HG03039 (cell line): ENCODE results near the gene HMX1.

Experiments used
- ATAC-seq: cut with Tn5 transposase; IDR thresholded peaks from one replicate; pipeline ENCODE4 v1.9.1; 2021; ENCODE audit warnings: mild to moderate bottlenecking, moderate library complexity; ENCODE audit not compliant: unreplicated experiment

The HMX1 gene

DNA sequence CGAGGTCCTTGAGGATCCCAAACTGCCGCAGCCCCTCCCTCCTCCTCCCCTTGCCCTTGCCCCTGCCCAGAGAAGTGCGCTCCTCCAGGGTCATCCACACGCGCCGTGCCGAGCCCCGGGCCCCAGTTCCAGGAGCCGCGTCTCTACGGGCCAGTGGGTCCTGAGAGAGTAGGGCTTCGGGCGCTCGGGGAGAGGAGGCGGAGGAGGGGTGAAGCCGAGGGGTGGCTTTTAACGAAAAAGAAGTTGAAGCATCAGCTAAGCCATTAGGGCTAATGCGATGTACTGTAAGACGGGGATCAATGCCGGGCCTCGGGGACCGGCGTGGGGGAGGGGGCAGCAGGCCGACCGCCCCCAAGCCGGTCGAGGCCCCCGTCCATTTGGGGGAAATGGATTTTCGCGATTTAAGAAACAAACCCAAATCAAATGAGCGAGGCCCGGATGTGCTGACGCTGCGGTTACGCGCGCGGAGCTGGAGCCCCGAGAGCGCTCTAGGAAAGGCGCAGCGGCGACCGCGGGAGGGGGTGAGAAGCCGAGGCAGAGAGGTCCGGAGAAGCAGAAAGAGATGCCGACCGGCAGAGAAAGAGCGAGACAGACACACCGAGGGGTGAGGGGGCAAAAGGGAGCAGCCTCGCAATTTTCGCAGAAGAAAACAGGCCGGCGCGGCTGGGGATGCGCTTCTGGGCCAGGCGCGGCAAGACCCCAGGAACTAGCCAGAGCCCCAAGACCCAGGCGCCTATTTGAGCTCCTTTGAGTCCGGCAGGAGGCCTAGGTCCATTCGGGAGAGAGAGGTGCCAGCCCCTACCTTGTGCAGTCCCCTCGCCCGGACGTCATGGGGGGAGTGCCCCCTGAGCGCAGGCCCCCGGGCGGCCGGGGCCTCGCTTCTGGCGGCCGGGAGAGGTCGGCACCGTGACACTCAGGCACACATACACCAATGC lies 13.6 kb downstream of the HMX1 start:
- no peak for ATAC-seq

DNA sequence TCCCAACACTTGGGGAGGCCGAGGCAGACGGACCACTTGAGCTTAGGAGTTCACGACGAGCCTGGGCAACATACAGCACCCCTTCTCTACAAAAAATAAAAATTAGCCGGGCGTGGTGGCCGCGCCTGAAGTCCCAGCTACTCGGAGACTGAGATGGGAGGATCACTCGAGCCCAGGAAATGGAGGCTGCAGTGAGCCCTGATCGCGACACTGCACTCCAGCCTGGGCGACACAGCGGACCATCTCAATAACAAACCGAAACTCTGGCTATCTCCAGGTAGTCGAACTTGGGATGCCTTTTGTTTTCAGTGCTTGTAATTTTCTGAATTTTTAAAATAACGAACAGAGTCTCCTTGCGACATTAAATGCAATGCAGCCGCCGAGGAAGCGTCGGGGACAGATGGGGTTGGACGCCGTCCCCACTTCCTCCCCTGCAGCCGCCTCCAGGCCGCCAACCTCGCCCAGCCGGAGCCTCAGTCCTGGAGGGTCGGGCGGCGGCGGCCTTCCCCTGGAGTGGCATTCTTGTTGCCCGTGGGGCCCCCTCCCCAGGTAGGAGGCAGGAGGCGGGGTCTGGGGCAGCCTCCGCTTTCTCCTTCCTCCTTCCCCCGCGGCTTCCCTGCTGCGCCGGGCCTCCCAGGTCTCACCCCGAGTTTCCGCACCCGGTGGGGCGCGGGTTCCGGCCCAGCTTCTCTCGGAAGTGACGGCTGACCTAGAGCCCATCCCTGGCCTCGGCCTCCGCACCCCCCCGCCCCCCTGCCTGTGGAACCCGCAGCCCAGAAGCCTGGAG lies 14.6 kb downstream of the HMX1 start:
- ATAC-seq: no peak

DNA sequence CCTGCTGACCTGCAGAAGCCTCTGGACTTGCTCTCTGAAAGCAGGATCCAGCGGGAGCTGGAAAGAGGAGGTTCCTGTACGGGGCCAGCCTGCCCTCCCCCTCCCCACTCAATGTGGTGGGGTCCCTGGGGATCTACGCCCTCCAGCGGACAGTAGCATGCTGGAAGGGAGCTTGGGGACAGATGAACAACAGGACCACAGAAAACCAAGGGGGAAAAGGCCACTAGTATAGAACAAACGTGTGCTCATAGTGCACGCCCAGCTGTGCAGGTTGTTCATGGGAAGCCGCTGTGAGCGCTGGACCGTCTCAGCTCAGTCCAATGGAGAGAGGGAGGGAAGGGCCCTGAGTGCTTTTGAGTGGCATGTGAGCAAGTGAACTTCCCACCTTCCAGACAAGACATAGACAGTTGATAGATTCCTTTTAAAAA lies 15.8 kb downstream of the HMX1 start:
- no peak for ATAC-seq

DNA sequence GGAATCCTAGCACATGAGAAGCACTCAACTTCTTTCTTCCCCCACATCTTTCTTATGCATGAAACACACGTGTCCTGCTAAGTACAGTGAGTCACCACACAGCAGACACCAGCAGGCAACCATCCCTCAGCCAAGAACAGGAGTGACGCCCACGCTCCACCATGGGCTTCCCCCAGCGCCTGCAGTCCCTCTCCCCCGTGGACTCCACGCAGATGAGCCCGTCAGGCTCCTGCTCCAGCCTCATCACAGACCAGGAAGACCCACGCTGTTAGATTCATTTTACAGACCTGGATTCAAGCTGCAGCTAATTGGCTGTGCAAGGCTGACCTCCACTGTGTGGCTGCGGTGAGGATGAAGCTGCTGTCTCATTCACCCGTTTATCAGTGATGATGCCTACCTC lies 16.7 kb downstream of the HMX1 start:
- ATAC-seq: no peak

DNA sequence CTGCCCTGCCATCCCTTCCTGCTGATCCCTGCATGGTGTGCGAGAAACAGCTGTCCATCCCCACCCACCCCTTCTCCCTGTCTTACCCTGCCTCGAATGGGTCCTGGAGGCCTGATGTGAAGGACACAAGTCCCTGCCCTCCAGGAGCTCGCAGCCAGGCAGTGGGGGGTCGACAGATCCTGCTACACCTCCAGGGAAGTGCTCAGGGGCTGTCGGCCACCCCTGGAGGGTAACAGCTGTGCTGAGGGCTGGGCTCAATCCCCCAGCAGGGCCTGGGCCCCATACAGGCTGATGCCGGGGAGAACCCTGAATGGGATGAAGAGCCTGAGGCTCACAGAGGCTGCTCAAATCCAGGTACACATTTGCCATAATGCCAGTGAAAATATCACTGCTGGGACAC lies 17.6 kb downstream of the HMX1 start:
- ATAC-seq: no peak

DNA sequence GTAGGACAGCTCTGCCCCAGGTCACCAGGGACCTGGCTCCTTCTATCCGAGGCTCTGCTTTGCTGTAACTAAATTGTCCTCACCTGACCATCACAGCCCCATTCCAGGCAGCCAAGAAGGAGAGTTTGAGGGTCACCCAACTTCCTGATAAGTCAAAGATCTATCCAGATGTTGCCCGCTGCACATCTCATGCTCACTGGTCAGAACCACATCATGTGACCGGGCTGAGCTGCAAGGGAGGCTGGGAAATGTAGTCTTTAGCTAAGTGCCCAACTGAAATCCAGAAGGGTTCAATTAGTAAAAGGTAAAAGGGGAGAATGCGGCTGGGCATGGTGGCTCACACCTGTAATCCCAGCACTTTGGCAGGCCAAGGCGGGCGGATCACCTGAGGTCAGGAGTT lies 18.4 kb downstream of the HMX1 start:
- ATAC-seq: no peak

DNA sequence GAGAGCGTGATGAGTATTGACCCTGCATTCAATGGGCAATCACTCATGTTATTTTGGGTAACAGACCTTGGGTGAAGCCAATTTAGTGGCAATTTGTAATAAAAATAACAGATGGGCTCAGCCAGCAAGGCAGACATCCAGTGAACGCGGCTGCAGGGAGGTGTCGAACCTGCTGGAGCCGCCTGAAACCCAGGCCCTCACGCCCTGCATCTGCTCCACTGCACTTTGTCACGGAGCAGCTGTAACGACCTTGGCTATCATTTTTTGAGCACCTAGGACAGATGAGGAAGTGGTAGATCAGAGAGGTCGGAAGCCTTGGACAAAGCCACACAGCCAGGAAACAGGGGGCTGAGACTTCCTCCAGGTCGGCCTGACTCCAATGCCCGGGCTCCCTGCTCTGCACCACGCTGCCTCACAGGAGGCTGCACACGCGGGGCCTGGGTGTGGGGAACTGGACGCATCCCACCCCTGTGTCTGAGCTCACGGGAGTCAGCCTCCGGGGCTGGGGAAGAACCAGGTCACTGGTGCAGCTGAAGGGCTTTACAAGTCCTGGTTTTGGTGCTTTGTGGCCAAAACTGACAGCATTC lies 19.4 kb downstream of the HMX1 start:
- ATAC-seq: no peak

DNA sequence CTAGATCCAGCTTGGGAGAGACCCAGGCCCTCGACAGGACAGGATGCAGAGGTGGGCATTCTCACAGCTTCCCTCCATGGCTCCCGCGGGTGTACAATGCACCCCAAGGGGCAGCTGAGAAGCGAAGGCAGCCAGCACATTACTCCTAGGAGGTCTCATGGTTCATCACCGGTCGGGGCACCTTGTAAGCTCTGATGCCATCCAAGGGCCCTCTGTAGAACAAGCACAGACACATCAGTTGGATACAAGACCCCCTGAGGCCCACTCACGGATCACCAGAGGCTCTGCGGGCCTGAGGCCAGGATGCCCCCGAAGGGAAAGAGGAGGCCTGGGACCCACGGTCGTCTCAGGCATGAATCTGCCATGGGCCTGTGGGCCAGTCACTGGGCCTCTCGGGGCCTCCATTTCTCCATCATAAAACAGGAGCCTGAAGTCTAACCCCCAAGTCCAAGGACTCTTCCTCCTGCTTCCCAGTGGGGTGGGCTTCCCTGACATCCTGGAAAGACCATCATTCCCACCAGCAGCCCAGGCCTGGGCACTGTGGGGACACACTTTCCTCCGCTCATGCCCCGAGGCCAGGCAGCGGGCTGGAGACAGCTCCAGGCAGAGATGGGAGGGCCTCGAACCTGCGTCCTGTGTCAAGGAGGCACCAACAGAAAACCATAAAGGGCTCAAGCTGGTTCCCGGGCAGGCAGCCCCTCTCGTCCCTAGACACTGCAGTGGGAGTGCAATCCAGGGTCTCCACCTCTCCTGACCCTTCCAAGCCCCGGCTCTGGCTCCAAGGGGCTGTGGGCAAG lies 20.1 kb downstream of the HMX1 start:
- ATAC-seq: no peak

DNA sequence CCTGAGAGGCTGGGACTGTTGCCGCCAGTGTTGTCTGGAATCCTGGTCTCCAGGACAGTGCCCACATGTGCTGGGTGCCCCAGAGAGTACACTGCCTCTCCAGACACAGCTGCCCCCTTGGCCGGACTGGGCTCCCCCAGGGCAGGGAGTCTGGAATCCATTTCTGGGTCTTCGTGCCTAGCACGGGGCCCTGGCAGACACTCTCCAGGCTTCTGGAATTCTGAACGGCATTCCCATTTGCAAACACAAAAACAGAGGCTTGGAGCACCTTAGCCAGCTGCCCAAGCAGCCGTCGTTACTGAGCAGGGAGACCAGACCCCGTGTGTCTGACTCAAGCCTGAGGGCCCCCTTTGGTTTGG lies 20.8 kb downstream of the HMX1 start:
- no peak for ATAC-seq

DNA sequence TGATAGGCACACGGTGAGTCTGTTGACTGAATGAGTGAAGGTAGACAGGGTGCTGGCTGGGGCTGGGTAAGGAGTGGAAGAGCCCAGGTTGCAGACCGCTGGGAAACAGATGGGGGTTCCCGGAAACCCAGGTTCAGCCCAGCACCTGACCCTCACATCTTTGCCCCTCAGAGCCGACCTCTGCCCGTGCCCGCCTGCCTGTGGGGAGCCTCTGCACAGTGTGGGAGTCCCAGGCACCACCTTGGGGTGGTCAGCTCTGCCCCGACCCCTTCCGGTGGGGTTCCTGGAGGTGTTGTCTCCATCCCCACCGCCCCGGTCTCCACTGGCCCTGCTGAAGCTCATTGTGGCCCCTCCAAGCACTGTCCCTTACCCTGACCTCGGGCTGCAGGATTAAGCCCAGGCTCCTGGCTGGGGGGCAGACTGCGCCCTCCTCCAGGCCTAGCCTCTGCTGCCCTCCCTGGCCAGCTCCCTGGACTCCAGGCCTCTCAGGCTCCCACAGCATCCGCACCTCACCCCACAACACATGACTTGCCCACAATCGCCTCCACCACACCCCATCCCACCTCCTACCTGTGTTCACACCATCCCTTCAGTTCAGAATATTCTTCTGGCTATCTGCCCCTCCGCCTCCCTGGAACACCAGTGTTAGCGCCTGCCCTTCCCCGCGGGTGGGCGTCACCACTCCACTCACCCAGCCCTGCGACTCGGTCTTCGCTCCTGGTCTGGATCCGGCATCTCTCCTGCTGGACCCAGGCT lies 21.4 kb downstream of the HMX1 start:
- ATAC-seq: no peak

DNA sequence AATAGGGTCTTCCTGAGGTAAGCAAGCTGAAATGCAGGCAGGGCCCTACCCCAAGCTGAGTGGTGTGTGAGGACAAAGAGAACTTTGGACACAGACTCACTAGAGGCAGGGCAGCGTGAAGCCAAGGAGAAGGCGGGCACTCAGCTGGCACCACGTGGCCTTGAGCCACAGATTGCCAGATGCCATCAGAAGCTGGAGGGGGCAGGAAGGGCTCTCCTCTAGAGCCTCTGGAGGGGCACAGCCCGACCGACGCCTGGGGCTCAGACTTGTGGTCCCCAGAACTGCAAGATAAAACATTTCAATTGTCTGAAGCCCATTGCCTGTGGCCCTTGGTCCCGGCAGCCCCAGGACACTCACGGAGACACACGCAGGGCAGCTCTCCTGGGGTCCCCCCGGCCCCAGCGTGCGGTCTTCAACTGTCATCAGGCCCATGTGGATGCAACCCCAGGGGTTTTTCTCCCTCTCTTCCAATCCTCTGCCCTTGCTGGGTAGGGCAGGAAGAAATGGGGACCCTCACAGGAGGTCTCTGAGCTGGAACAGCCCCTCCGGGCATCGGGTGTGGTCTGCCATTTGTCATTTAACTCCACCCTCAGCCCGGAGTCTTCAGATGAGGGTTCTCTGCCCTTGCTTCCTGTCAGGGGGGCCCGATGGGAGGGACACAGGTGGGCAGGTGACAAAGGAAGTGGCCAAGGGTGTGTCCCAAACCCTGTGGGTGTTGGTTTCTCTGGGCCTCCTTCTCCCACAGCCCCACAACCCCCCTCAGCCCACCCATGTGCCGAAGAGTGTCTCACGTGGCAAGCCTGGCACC lies 22.2 kb downstream of the HMX1 start:
- ATAC-seq: no peak

DNA sequence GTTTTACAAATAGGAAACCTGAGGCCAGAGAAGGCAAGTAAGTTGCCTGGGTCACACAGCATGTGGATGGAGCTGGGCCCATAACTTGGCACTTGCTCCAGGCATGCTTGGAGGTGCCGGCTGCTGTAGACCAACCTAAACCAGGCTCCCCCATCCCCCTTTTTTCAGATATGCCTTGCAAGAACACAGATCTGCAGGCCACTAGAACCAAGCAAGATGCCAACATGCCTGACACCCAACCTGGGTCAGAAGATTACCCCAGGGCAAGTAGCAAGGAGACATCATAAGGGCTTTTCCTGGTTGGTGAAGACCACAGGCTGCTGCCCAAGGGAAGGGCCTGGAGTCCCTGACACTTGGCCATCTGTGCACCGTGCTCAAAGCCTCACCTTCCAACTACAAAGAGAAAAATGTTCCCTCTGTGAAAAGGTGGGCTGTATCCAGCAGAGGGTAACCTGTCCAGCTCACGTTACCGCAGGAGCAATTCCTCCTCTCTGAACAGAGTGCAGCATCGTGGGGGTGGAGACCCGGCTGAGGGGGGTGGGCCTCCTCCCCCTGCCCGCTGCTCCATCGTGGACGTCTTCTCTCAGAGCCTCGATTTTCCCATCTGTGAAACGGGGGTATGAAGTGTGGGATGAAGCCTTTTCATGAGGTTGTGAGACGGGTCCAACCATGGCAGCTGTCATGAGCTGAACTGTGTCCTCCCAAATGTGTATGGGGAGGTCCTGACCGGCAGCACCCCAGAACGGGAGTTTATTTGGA lies 23.0 kb downstream of the HMX1 start:
- ATAC-seq: no peak

DNA sequence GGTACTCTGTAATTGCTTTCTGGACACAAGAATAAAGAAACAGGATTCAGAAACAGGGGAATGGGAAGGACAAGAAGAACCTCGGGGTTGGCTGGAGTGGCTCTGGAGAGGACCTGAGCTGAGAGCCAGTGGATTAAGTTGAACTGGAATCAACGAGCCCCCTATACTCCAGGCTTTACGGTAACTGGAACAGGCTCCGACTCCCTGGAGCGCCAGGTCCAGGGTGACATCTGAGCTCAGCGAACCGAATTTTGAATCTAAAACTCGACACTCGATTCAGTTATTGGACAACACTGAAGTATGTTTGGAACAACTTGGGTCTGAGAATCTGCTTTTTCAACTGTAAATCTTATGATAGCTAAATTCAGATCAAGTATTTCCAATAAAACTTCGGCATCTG lies 23.9 kb downstream of the HMX1 start:
- no peak for ATAC-seq

DNA sequence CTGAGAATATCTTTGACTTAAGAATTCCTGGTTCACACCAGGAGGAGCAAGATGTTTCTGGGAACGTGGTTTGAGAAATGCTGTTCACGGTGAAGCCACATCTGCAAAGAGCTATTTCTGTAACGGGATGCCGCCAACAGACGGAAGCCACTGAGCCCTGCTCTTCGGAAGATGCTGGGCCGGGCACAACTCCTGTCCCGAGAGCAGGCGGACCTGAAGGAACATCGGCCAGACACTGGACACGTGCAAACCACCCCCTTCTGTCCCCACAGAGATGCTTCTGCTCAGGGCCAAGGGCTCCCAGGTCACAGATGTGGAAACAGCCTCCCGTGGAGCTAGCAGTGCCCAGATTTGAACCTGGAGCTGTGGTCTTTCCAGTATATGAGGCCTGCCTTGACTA lies 24.3 kb downstream of the HMX1 start:
- no peak for ATAC-seq

DNA sequence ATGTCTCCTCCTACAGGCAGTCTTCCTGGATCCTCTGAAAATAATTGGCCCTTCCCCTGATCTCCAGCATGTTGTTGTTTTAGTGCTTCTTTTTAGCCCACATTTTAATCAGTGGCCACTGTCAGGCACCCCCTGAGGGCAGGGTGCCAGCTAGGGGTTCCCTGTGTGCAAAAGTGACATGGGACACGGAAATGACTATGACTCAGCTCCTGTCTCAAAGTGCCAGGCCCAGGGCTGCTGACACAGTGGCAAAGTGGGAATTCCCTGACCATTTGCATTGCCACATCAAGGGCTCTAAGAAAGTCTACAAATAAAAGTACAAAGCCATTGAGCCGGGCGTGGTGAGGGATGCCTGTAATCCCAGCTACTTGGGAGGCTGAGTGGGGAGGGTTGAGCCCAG lies 24.8 kb downstream of the HMX1 start:
- ATAC-seq: no peak

DNA sequence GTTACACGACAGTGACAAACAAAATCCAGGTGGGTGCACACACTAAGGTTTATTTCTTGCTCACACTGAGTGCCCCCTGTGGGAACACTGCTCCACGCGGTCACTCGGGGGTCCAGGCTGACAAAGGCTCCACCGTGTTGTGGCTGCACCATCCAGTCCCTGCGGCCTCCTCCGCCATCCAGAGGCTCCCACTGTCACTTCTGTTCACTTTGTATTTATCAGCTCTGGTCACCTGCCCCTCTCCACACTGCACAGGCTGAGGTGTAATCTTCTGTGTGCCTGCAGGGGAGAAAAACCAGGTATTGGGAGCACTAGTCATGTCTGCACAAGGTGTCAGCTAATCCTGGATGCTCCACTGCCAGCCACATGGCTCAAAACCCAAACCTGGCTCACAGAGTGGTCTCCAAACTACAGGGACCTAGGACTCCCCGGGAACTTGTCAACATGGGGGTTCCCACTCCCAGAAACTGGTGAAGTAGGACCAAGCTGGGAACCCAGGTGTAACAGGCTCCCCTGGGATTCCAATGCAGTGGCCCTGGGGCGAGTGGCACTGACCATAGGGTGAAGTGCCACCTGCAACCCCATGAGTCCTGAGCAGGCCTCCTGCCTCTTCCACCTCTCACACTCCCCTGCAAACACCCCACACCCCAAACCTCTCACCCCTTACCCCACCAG lies 25.5 kb downstream of the HMX1 start:
- ATAC-seq: no peak

DNA sequence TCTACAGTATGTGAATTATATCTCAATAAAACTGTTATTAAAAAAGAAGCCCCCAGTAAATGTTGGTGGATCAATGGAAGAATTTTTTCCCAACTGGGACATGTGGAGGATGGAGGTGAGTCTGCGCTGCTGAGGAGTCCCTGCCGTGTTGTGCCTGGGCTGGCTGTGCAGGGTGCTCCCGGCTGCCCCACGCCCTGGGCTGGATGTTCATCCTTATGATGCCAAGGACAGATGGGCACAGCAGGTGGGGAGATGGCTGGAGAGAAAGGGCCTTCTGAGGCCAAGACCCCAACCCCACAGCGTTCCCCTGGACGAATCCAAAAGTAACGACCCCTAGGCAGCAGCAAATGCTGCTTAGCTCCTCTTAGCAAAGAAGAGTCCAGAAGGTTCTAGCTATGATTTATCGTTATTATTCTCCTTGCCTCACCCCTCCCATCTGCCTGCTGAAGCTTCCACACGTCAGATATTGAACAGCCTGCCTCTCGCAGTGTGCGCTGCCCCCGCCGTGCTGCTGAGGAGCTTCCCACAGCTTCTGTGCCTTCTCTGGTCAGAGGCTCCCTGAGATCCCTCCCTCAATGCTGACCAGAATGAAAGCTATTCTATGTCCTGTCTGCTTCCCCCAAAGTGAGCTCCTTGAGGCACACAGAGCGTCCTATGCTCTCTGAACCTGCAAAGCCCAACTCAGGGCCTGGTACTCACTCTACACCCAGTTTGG lies 26.5 kb downstream of the HMX1 start:
- ATAC-seq: no peak

DNA sequence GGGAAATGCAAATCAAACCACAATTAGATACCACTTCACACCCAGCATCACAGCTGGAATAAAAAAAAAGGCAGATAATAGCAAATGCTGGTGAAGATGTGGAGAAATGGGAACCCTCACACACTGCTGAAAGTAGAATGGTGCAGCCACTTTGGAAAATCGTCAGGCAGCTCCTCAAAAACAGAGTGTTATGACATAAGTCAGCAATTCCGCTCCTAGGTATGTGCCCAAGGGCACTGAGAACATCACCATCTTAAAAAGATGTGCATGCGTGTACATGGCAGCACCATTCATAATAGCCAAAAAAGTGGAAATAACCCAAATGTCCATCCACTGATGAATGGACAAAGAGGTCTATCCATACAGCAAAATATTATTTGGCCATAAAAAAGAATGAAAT lies 28.0 kb downstream of the HMX1 start:
- no peak for ATAC-seq
